Endothelial cell of umbilical vein (primary cell): Measurements from ENCODE around the gene RAB37. TPM values are rescaled to one million over a fixed set of nuclear protein-coding genes. Genes with fewer than 3 reads are reported as not detected.

Experiments
- BruUV-seq: library from RNA; stranded (reverse); fragments of 400-500 nt; replicated peaks from 2 replicates; lab custom pipeline; 2021; lab: Mats Ljungman, UMichigan
- CTCF ChIA-PET: fragments of 300-600, 350-600 bp; sonication (Branson Sonifier 250); formaldehyde crosslinking; loops from one replicate; lab custom pipeline; 2021; ENCODE audit warnings: antibody characterized with exemption, inconsistent platforms; lab: Charles Lee
- POLR2A ChIA-PET: fragments of 300-600, 350-600 bp; sonication (Branson Sonifier 250); formaldehyde crosslinking; loops from one replicate; lab custom pipeline; 2021; ENCODE audit warnings: antibody characterized with exemption, inconsistent platforms; lab: Charles Lee
- DNase-seq: peaks from one replicate; pipeline ENCODE4 v3.0.0-alpha.2; 2011; ENCODE audit warnings: low read depth, low spot score
- FAIRE-seq: peaks from 2 replicates; lab custom pipeline; 2011; peaks lifted over from hg19 to GRCh38; lab: Jason Lieb, UNC
- H2AFZ ChIP-seq: 2 replicates; pipeline ENCODE4 v1.6.0; 2012; ENCODE audit warnings: low read depth, low read length, control low read depth, inconsistent platforms
- H3K27ac ChIP-seq: 2 replicates; pipeline ENCODE4 v1.5.1; 2011; ENCODE audit warnings: low read depth, mild to moderate bottlenecking, control low read depth, low read length, moderate library complexity; ENCODE audit not compliant: insufficient read depth
- H3K27me3 ChIP-seq, 2 experiments: 2 replicates each; pipeline versions ENCODE4 v1.6.0 to v1.6.1; 2011; ENCODE audit warnings: low read length in 2 of 2, mixed read lengths in 1 of 2; ENCODE audit not compliant: control insufficient read depth in 2 of 2, insufficient read depth in 2 of 2
- H3K36me3 ChIP-seq, 2 experiments: 2 replicates in 1 of 2; 3 replicates in 1 of 2; pipeline ENCODE4 v1.5.1; 2011; ENCODE audit warnings: low read length in 2 of 2, mild to moderate bottlenecking in 1 of 2, moderate library complexity in 1 of 2; ENCODE audit not compliant: control insufficient read depth in 2 of 2, insufficient read depth in 2 of 2; ENCODE audit errors: extremely low read depth in 1 of 2
- H3K4me1 ChIP-seq: 3 replicates; pipeline ENCODE4 v1.5.1; 2011; ENCODE audit warnings: mild to moderate bottlenecking, low read length; ENCODE audit not compliant: control insufficient read depth, insufficient read depth; ENCODE audit errors: extremely low read depth
- H3K4me2 ChIP-seq: 2 replicates; pipeline ENCODE4 v1.6.1; 2011; ENCODE audit warnings: low read length, control low read depth, mixed read lengths; ENCODE audit not compliant: insufficient read depth
- H3K4me3 ChIP-seq, 3 experiments: fragments of 200-600 bp in 1 of 3; sonication (generic), shearing (Covaris generic) in 1 of 3; replicated peaks in 1 of 3; 2 replicates each; pipeline ENCODE4 v1.5.1; 2011 to 2016; ENCODE audit warnings: control low read depth in 3 of 3, low read length in 3 of 3, mild to moderate bottlenecking in 2 of 3, inconsistent platforms in 1 of 3, low read depth in 1 of 3, moderate library complexity in 1 of 3; ENCODE audit not compliant: insufficient read depth in 1 of 3
- H3K79me2 ChIP-seq: 2 replicates; pipeline ENCODE4 v1.6.0; 2012; ENCODE audit warnings: low read length, inconsistent platforms; ENCODE audit not compliant: control insufficient read depth, insufficient read depth
- H3K9ac ChIP-seq: replicated peaks from 2 replicates; pipeline ENCODE3; 2011; ENCODE audit warnings: low read length, control low read depth; ENCODE audit not compliant: insufficient read depth; ENCODE audit errors: extremely low read depth
- H3K9me1 ChIP-seq: replicated peaks from 3 replicates; pipeline ENCODE4 v1.6.0; 2011; ENCODE audit warnings: mild to moderate bottlenecking, low read length; ENCODE audit not compliant: control insufficient read depth, insufficient read depth; ENCODE audit errors: extremely low read depth
- H3K9me3 ChIP-seq: replicated peaks from 2 replicates; pipeline ENCODE4 v1.5.1; 2012; ENCODE audit warnings: low read length, inconsistent platforms; ENCODE audit not compliant: control insufficient read depth, insufficient read depth
- H4K20me1 ChIP-seq: replicated peaks from 2 replicates; pipeline ENCODE3; 2011; ENCODE audit warnings: mild to moderate bottlenecking, low read length; ENCODE audit not compliant: control insufficient read depth, insufficient read depth; ENCODE audit errors: extremely low read depth
- CTCF ChIP-seq, 2 donors: IDR thresholded peaks; 1 replicate in 1 of 2; 2 replicates in 1 of 2; pipeline ENCODE4 v1.5.1; 2011; ENCODE audit warnings: low read length in 2 of 2, mild to moderate bottlenecking in 2 of 2, moderate library complexity in 2 of 2, control low read depth in 1 of 2, inconsistent platforms in 1 of 2, low read depth in 1 of 2; ENCODE audit not compliant: insufficient read depth in 1 of 2; ENCODE audit errors: extremely low read depth in 1 of 2
- EZH2 ChIP-seq: IDR thresholded peaks from 2 replicates; pipeline ENCODE4 v1.6.1; 2012; ENCODE audit warnings: borderline replicate concordance, low read depth, mild to moderate bottlenecking, moderate library complexity, low read length, inconsistent platforms; ENCODE audit not compliant: severe bottlenecking
- FOS ChIP-seq: IDR thresholded peaks from 2 replicates; pipeline ENCODE4 v1.6.1; 2011; ENCODE audit warnings: mild to moderate bottlenecking, low read length, moderate library complexity, borderline replicate concordance; ENCODE audit not compliant: insufficient read depth
- GATA2 ChIP-seq: IDR thresholded peaks from 2 replicates; pipeline ENCODE4 v1.7.0; 2011; ENCODE audit warnings: low read depth, mild to moderate bottlenecking, moderate library complexity, mixed read lengths, low read length; ENCODE audit not compliant: insufficient read length, insufficient read depth
- JUN ChIP-seq: IDR thresholded peaks from 2 replicates; pipeline ENCODE4 v1.6.1; 2011; ENCODE audit warnings: borderline replicate concordance, low read depth; ENCODE audit not compliant: insufficient read length, insufficient read depth
- MAX ChIP-seq: IDR thresholded peaks from 2 replicates; pipeline ENCODE4 v1.6.1; 2011; ENCODE audit not compliant: insufficient read depth, insufficient read length
- MYC ChIP-seq: IDR thresholded peaks from one replicate; pipeline ENCODE4 v1.6.1; 2011; ENCODE audit warnings: mild to moderate bottlenecking, low read depth, low read length
- POLR2A ChIP-seq: IDR thresholded peaks from 2 replicates; pipeline ENCODE4 v1.6.1; 2012; ENCODE audit warnings: low read depth, mild to moderate bottlenecking, control low read depth, low read length
- POLR2AphosphoS5 ChIP-seq: IDR thresholded peaks from 2 replicates; pipeline ENCODE4 v1.6.1; 2012; ENCODE audit warnings: low read depth, mild to moderate bottlenecking, control low read depth, low read length, moderate library complexity; ENCODE audit not compliant: insufficient read depth
- dilution Hi-C: fragments of 300-500 bp; cut with MboI; formaldehyde crosslinking; loops from one replicate; pipeline ENCODE4 v1.15.0; 2019; ENCODE audit warnings: low sequenced_read_pairs; ENCODE audit not compliant: extremely low pct_ligation_motif_present
- intact Hi-C: fragments of 100-400 bp; cut with micrococcal nuclease; formaldehyde crosslinking; loops from one replicate; pipeline ENCODE4 v1.10.0; 2022
- polyA plus RNA-seq, 4 experiments: library from polyadenylated mRNA; depleted of rRNA in 3 of 4; stranded (reverse) in 3 of 4; unstranded in 1 of 4; fragments of >200 nt; gene quantifications; 2 replicates each; pipeline versions ENCODE4 v1.2.1 to v1.2.3, GENCODE V29; 2011 to 2012; ENCODE audit warnings: missing spikeins in 1 of 4
- total RNA-seq: library from RNA; stranded (reverse); gene quantifications from 2 replicates; pipeline ENCODE4 v1.2.3, GENCODE V29; 2021

Gene RAB37
- total and polyA plus RNA-seq, 2 donors (not counting 3 experiments of a cell fraction or from before 2014, with no cell fraction given) = 0.11 TPM; not detected in 1

DNA sequence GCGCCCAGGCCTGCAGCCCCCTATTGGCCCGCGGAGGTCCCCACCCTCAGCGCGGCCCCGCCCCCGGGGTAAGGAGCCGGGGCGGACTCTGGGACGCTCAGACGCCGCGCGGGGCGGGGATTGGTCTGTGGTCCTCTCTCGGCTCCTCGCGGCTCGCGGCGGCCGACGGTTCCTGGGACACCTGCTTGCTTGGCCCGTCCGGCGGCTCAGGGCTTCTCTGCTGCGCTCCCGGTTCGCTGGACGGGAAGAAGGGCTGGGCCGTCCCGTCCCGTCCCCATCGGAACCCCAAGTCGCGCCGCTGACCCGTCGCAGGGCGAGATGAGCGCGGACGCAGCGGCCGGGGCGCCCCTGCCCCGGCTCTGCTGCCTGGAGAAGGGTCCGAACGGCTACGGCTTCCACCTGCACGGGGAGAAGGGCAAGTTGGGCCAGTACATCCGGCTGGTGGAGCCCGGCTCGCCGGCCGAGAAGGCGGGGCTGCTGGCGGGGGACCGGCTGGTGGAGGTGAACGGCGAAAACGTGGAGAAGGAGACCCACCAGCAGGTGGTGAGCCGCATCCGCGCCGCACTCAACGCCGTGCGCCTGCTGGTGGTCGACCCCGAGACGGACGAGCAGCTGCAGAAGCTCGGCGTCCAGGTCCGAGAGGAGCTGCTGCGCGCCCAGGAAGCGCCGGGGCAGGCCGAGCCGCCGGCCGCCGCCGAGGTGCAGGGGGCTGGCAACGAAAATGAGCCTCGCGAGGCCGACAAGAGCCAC, 11.6 kb downstream of the RAB37 start, which contains the start of gene NHERF1:
Gene NHERF1 (plus strand): TSS at position 100 of the 750 bp plus-strand sequence. CDS start 219 bp downstream, at position 319.
- H4K20me1 ChIP-seq = no peaks in the 10 kb centered on the region
- BruUV-seq = TSS peak; percentile 64
- DNase-seq (no peak), FAIRE-seq (peak; percentile 94)
- no peaks in the 10 kb centered on the region for H3K36me3 ChIP-seq
- H3K9ac ChIP-seq = peak within 1 kb of the TSS; percentile 56
- intact Hi-C loops (loop anchor here (1.0 to 10.0 kb wide), 6 partner anchors 9 to 1434 kb away; partner anchors contain the start of genes CDC42EP4 and NAT9), dilution Hi-C loops (no loop called here)
- POLR2A ChIA-PET = interaction anchor here (1.7 kb wide), 1 partner anchor 28 kb away, joined by 5 read pairs; a partner anchor contains a TSS
- no peaks in the 10 kb centered on the region for H3K9me1 ChIP-seq
- H3K4me1 ChIP-seq = peaks cover 4% of the 10 kb centered on the region
- H3K4me2 ChIP-seq = peak within 1 kb of the TSS; percentile 82
- no peaks in the 10 kb centered on the region for H3K27me3 ChIP-seq
- H3K27ac ChIP-seq = no peak within 1 kb of the TSS
- H3K9me3 ChIP-seq = no peaks in the 10 kb centered on the region
- TF ChIP-seq JUN (no peak), MAX (no peak), CTCF (IDR thresholded peaks at IDR 0.05; ENCODE audit: extremely low read depth in 1 of 2, insufficient read depth in 1 of 2, low read depth in 1 of 2, low read length in 2 of 2) (peak; percentile 13 to 46), FOS (no peak), GATA2 (no peak), POLR2AphosphoS5 (peak; percentile 90), EZH2 (no peak), POLR2A (peak; percentile 92), MYC (no peak)
- no peaks in the 10 kb centered on the region for H3K79me2 ChIP-seq
- peak within 1 kb of the TSS; percentile 47 to 71 (median 57) for H3K4me3 ChIP-seq
- CTCF ChIA-PET = interaction anchor here (0.8 to 2.3 kb wide), 9 partner anchors 8 to 114 kb away, joined by 3 to 17 read pairs (median 5); partner anchors contain the start of gene NAT9
- H2AFZ ChIP-seq = peak within 1 kb of the TSS; percentile 93
